ENCODE data around the gene DNM3.

Gene DNM3

DNA sequence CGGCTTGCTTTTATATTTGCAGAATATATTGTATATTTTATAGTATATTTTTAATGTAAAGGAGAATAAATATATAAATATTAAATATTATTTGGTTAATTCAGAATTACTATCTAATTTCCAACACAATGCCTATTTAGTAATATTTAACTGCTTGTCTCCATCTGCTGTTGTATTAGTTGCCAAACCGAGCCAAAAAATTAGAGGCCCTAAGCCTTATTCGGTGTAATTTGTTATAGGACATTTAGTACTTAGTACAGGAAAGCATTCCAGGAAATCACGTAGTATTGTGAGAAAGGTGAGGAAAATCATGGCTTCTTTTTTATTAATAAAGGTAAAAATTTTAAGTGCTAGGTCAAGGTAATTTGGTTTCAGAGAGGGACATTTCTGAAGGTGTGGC is 93.8 kb downstream of the DNM3 start:
- H3K9ac ChIP-seq, result no peak overlapping the region
- H3K36me3 ChIP-seq, result no peaks in the 10 kb centered on the region
- no peak overlapping the region for H3K4me2 ChIP-seq
- TF ChIP-seq Cebpa-rat (IDR thresholded peaks at IDR 0.05), result no peak
- no peaks in the 10 kb centered on the region for H4K20me1 ChIP-seq
- no peaks in the 10 kb centered on the region for H3K27me3 ChIP-seq
- H3K4me1 ChIP-seq, result no peaks in the 10 kb centered on the region
- no peak overlapping the region for H3K27ac ChIP-seq
- H3K4me3 ChIP-seq, result no peak overlapping the region
- H3K9me3 ChIP-seq, result no peaks in the 10 kb centered on the region

DNA sequence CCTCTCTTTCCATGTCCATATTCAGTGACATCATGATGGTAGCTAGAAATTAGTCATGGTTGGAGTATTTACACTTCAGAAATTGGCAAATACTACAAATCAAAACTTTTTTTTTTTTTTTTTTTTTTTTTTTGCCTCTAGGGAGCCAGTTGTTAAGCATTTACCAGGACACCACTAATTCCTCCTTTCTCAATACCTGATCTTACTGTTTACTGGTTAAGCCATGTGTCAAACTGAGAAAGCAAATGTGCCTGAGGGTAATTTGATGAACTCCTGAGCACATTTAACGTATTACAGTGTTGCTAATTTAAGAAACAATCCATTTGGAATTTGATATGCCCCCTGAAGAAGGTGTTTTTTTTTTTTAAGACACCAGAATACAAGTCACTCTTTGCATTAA is 94.4 kb downstream of the DNM3 start:
- Histone ChIP-seq H4K20me1 (no peaks in the 10 kb centered on the region), H3K4me2 (no peak overlapping the region)

DNA sequence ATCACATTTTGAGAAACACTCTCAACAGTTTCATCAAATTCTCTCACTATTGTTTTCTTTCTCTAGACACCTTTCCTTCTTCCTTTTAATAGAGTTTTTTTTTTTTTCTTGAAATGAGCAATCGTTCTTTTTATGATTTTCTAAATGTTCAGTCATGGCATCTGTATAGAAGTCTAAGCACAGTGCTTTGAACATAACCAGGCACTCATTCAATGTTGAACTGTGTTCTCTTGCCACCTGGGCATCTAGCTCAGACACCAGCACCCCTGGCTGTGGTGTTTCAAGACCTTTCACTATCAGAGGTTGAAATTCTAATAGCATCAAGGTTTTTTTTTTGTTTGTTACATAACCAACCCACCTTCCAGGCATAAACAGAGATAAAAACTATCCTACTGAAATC is 96.6 kb downstream of the DNM3 start:
- no peak overlapping the region for H3K4me3 ChIP-seq

More for the DNA sequence above, 94.4 kb downstream of the DNM3 start:
- Histone ChIP-seq H3K9ac (no peak overlapping the region), H3K9me3 (no peaks in the 10 kb centered on the region), H3K27me3 (no peaks in the 10 kb centered on the region), H3K27ac (no peak overlapping the region), H3K4me3 (no peak overlapping the region), H3K4me1 (no peaks in the 10 kb centered on the region), H3K36me3 (no peaks in the 10 kb centered on the region)
- TF ChIP-seq Cebpa-rat (IDR thresholded peaks at IDR 0.05), result no peak

DNA sequence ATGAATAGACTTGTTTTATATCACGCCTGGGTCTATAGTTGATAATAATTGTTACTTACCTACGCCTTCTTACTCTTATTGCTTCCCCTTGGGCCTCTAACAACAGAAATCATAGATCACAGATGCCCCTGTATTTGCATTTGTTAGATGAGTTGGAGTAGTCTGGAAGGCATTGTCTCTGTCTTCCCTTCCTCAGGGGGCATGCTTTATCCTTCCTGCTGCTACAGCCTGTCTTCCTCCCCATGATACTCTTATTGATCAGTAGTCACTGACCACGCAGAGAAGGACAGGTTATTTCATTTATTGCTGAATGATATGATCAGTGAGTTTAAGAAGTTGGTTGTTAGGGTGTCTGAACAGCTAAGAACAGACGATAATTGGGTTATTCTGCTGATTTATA is 98.4 kb downstream of the DNM3 start:
- no peaks in the 10 kb centered on the region for H4K20me1 ChIP-seq
- no peaks in the 10 kb centered on the region for H3K4me1 ChIP-seq
- no peak overlapping the region for H3K27ac ChIP-seq
- no peak overlapping the region for H3K9ac ChIP-seq
- no peaks in the 10 kb centered on the region for H3K27me3 ChIP-seq
- no peaks in the 10 kb centered on the region for H3K9me3 ChIP-seq
- H3K4me3 ChIP-seq, result no peak overlapping the region
- no peak overlapping the region for H3K4me2 ChIP-seq
- H3K36me3 ChIP-seq, result no peaks in the 10 kb centered on the region
- TF ChIP-seq Cebpa-rat (IDR thresholded peaks at IDR 0.05), result no peak

More for the DNA sequence above, 96.6 kb downstream of the DNM3 start:
- H3K4me1 ChIP-seq, result no peaks in the 10 kb centered on the region
- no peak overlapping the region for H3K27ac ChIP-seq
- no peak overlapping the region for H3K9ac ChIP-seq
- no peaks in the 10 kb centered on the region for H3K36me3 ChIP-seq
- no peak overlapping the region for H3K4me2 ChIP-seq
- H4K20me1 ChIP-seq, result no peaks in the 10 kb centered on the region
- H3K9me3 ChIP-seq, result no peaks in the 10 kb centered on the region
- H3K27me3 ChIP-seq, result no peaks in the 10 kb centered on the region
- no peak for TF ChIP-seq Cebpa-rat (IDR thresholded peaks at IDR 0.05)

DNA sequence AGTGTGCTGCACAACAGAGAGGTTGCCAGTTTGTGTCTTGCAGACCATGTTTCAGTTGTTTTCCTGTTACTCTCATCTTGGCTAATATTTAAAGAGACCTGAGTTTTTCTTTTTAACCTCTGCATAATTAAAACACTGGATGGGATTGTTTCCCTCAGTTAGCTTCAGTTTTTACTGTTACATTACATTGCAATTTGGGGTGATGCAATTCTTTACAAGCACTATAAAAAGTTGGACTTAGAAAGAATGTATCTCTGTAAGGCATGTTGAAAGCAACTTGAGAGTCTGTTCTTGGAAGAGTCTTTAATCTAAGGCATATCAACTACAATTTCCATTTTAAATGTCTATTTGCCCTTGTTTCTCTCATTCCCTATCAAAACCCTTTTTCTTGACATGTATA is 99.1 kb downstream of the DNM3 start:
- Histone ChIP-seq H3K4me2 (no peak overlapping the region), H3K4me3 (no peak overlapping the region), H3K27ac (no peak overlapping the region), H3K4me1 (no peaks in the 10 kb centered on the region), H3K9me3 (no peaks in the 10 kb centered on the region), H3K9ac (no peak overlapping the region), H3K27me3 (no peaks in the 10 kb centered on the region), H4K20me1 (no peaks in the 10 kb centered on the region), H3K36me3 (no peaks in the 10 kb centered on the region)
- TF ChIP-seq Cebpa-rat (IDR thresholded peaks at IDR 0.05), result no peak

DNA sequence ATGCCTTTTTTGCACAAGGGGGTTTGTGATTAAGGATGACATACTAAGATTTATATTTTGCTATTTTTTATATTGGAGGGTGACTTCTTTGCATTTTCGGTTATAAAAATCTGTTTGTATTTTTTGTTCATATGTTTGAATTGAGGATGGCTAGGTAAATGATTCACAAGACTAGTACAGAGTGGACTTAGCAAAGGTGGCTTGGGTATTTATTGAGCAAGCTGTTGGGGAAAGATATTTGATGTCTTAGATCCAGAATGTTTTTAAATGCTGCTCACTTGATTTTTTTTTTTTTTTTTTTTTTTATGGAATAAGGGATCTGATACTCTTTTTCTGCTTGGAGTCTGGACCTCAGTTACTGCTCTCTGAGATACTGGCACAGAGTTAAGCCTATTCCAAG is 100.6 kb downstream of the DNM3 start:
- H3K27me3 ChIP-seq, result no peaks in the 10 kb centered on the region
- no peaks in the 10 kb centered on the region for H4K20me1 ChIP-seq
- no peak overlapping the region for H3K4me2 ChIP-seq
- no peaks in the 10 kb centered on the region for H3K9me3 ChIP-seq
- no peaks in the 10 kb centered on the region for H3K4me1 ChIP-seq
- no peak overlapping the region for H3K9ac ChIP-seq
- H3K36me3 ChIP-seq, result no peaks in the 10 kb centered on the region
- no peak overlapping the region for H3K27ac ChIP-seq
- no peak overlapping the region for H3K4me3 ChIP-seq
- TF ChIP-seq Cebpa-rat (IDR thresholded peaks at IDR 0.05), result no peak

DNA sequence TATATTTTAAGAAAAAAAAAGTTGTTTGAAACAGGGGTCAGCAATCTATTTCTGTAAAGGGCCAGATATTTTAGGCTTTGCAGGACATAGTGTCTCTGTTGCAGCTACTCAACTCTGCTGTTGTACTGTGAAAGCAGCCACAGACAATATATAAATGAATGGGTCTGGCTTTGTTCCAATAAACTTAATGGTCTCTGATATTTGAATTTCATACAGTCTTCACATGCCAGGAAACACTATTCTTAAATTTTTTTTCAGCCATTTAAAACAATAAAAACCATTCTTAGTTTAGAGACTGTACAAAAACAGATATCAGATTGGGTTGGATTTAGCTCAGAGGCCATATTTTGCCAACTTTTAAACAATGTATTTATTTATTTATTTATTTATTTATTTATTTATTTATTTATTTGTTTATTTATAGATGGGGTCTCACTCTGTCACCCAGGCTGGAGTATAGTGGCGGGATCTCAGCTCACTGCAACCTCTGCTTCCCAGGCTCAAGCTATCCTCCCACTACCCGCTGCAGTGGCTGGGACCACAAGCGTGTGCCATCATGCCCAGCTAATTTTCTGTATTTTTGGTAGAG is 102.8 kb downstream of the DNM3 start:
- no peaks in the 10 kb centered on the region for H3K36me3 ChIP-seq
- H3K27ac ChIP-seq, result no peak overlapping the region
- H3K9me3 ChIP-seq, result no peaks in the 10 kb centered on the region
- H3K4me2 ChIP-seq, result no peak overlapping the region
- H3K4me3 ChIP-seq, result no peak overlapping the region
- TF ChIP-seq Cebpa-rat (IDR thresholded peaks at IDR 0.05), result no peak
- no peaks in the 10 kb centered on the region for H4K20me1 ChIP-seq
- no peak overlapping the region for H3K9ac ChIP-seq
- H3K4me1 ChIP-seq, result no peaks in the 10 kb centered on the region
- H3K27me3 ChIP-seq, result no peaks in the 10 kb centered on the region

DNA sequence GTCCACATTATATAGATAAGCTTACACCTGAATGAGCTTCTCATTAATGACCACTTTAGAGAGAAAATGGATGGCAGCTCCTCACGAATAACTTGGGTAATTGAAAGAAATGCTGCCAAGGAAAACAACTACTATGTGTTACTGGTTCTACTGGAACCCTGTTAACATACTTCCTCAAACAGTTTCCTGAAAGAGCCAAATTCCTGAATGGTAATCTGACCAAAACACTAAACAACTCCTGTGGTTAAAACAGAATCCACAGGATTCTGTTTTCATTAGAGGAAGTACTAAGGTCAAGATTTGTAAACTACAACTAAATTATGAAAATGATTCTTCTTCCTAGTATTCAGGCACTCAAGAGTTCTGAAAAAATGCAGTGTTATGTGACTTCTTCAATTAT is 107.2 kb downstream of the DNM3 start:
- Histone ChIP-seq H3K36me3 (no peaks in the 10 kb centered on the region), H4K20me1 (no peaks in the 10 kb centered on the region), H3K9ac (no peak overlapping the region), H3K27me3 (no peaks in the 10 kb centered on the region), H3K4me2 (no peak overlapping the region), H3K27ac (no peak overlapping the region), H3K9me3 (no peaks in the 10 kb centered on the region), H3K4me1 (no peaks in the 10 kb centered on the region), H3K4me3 (no peak overlapping the region)
- TF ChIP-seq Cebpa-rat (IDR thresholded peaks at IDR 0.05), result no peak

DNA sequence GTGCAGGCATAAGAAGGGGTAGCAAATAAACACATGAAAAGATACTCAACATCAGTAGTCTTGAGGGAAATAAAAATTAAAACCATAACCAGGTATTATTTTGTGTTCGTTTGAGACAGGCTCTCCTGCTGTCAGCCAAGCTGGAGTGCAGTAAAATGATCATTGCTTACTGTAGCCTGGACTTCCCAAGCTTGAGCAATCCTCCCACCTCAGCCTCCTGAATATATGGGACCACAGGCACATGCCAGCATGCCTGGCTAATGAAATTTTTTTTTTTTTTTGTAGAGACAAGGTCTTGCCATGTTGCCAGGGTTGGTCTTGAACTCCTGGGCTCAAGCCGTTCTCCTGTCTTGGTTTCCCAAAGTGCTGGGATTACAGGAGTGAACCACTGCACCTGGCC is 108.0 kb downstream of the DNM3 start:
- H3K27ac ChIP-seq, result no peak overlapping the region
- no peak overlapping the region for H3K9ac ChIP-seq
- no peaks in the 10 kb centered on the region for H3K9me3 ChIP-seq
- no peak overlapping the region for H3K4me3 ChIP-seq
- no peaks in the 10 kb centered on the region for H3K36me3 ChIP-seq
- H3K27me3 ChIP-seq, result no peaks in the 10 kb centered on the region
- TF ChIP-seq Cebpa-rat (IDR thresholded peaks at IDR 0.05), result no peak
- H4K20me1 ChIP-seq, result no peaks in the 10 kb centered on the region
- no peak overlapping the region for H3K4me2 ChIP-seq
- H3K4me1 ChIP-seq, result no peaks in the 10 kb centered on the region

DNA sequence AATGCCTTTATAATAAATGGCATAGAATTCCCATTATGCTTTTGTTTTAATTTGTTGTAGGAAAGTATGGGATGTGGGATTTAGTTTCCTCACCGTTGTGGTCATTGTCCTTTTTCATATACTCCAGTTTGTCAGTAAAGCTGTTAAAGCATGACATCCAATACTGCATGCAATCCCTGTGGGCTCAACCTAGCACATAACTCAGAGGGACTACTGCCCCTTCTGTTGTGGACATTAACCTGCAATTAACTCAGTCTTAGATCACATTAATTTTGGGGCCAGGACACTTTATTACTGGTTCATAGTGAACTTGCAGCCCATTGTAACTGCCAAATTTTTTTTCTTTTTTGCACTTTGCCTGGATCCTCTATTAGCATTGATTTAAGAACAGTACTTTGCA is 112.5 kb downstream of the DNM3 start:
- H4K20me1 ChIP-seq, result no peaks in the 10 kb centered on the region
- TF ChIP-seq Cebpa-rat (IDR thresholded peaks at IDR 0.05), result no peak
- H3K27me3 ChIP-seq, result no peaks in the 10 kb centered on the region
- no peaks in the 10 kb centered on the region for H3K36me3 ChIP-seq
- H3K4me1 ChIP-seq, result no peaks in the 10 kb centered on the region
- H3K4me2 ChIP-seq, result no peak overlapping the region
- no peak overlapping the region for H3K9ac ChIP-seq
- no peak overlapping the region for H3K4me3 ChIP-seq
- no peaks in the 10 kb centered on the region for H3K9me3 ChIP-seq
- H3K27ac ChIP-seq, result no peak overlapping the region

DNA sequence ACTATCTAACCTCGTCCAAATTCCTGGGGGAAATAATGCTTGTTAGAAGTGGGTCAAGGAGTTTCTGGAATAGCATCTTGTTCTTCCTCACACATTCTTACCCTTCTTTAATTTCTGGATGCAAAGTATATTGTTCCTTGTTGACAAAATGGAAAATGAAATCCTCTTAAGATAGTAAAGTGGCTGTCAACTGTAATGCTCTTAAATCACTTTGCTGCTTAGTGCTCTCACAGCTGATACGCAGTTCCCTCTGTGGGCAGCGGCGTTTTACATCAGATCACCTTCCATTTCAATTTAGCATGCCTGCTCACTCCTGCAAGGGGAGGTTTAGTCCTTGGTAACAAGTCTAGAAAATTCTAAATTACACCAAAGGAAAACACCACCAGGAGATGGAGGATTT is 113.1 kb downstream of the DNM3 start:
- no peak for TF ChIP-seq Cebpa-rat (IDR thresholded peaks at IDR 0.05)
- H4K20me1 ChIP-seq, result no peaks in the 10 kb centered on the region
- no peak overlapping the region for H3K27ac ChIP-seq
- no peaks in the 10 kb centered on the region for H3K27me3 ChIP-seq
- H3K9me3 ChIP-seq, result no peaks in the 10 kb centered on the region
- no peak overlapping the region for H3K4me3 ChIP-seq
- H3K9ac ChIP-seq, result no peak overlapping the region
- H3K36me3 ChIP-seq, result no peaks in the 10 kb centered on the region
- no peak overlapping the region for H3K4me2 ChIP-seq
- H3K4me1 ChIP-seq, result no peaks in the 10 kb centered on the region

Measured in BLaER1 (cell line).